Stimulated activated CD8-positive, alpha-beta memory T cell treated with anti-CD3 and anti-CD28 coated beads, Interleukin-7, amount 100 ng/mL, for 48 hours (primary cell): ENCODE results near the gene GRB10.
"Not testable (repeated sequence)": the region's sequence is repeated elsewhere in the genome, so short reads cannot be mapped to it uniquely, and the experiment has no call there.

Experiments
- DNase-seq, 2 donors: peaks; one replicate each; pipeline ENCODE4 v3.0.0-alpha.2; 2020; ENCODE audit warnings: low read depth in 1 of 2; ENCODE audit errors: extremely low read depth in 1 of 2

The GRB10 gene

GRCh38 chr7:50558294-50559053 lies 224.2 kb downstream of the GRB10 start:
- no peak for DNase-seq

- DNase-seq: no peak
Observed at GRCh38 chr7:50557099-50557498, 225.6 kb downstream of the GRB10 start.

GRCh38 chr7:50556247-50556991 lies 226.3 kb downstream of the GRB10 start:
- DNase-seq: no peak

- no peak for DNase-seq
Observed at GRCh38 chr7:50555594-50556140, 227.0 kb downstream of the GRB10 start.

- no peak for DNase-seq
Observed at GRCh38 chr7:50554431-50555322, 228.0 kb downstream of the GRB10 start.

GRCh38 chr7:50553973-50554372 lies 228.7 kb downstream of the GRB10 start:
- no peak for DNase-seq

- DNase-seq: no peak
Observed at GRCh38 chr7:50552921-50553320, 229.8 kb downstream of the GRB10 start.

- no peak for DNase-seq
Observed at GRCh38 chr7:50552139-50552538, 230.6 kb downstream of the GRB10 start.

- not testable (repeated sequence) for DNase-seq
Observed at GRCh38 chr7:50545613-50546012, 237.1 kb downstream of the GRB10 start.

- DNase-seq: no peak
Observed at GRCh38 chr7:50544992-50545391, 237.7 kb downstream of the GRB10 start.

- no peak for DNase-seq
Observed at GRCh38 chr7:50543776-50544442, 238.8 kb downstream of the GRB10 start.

GRCh38 chr7:50542132-50542531 lies 240.6 kb downstream of the GRB10 start:
- DNase-seq: no peak

- no peak for DNase-seq
Observed at GRCh38 chr7:50540785-50541579, 241.7 kb downstream of the GRB10 start.
